ENCODE measurements around the gene VWC2. TPM values are rescaled to one million over a fixed set of nuclear protein-coding genes. Genes with fewer than 3 reads are reported as not detected.
"Not testable (repeated sequence)": the region's sequence is repeated elsewhere in the genome, so short reads cannot be mapped to it uniquely, and the experiment has no call there.

VWC2 gene
- polyA plus RNA-seq, 1 donor: 0.04 TPM

DNA sequence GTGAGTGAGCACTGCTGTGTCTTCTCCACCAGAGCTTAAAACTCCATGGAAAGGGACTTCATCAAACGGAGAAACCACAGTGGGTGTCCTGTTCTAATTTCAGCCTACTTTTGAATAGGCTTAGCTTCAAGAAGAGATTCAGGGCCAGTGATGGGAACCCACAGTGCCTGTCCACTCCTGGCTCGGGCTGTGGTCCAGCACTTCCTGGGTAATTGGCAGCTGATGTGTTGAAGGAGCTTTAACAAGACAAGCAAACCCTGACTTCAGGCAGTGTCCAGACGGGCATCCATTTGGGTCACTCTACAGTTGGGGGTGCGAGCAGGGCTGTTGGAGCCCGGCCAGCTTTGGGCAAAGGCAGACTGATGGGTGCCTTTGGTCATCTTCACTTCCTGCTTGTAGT is 14.5 kb downstream of the VWC2 start:
- no peak for DNase-seq

DNA sequence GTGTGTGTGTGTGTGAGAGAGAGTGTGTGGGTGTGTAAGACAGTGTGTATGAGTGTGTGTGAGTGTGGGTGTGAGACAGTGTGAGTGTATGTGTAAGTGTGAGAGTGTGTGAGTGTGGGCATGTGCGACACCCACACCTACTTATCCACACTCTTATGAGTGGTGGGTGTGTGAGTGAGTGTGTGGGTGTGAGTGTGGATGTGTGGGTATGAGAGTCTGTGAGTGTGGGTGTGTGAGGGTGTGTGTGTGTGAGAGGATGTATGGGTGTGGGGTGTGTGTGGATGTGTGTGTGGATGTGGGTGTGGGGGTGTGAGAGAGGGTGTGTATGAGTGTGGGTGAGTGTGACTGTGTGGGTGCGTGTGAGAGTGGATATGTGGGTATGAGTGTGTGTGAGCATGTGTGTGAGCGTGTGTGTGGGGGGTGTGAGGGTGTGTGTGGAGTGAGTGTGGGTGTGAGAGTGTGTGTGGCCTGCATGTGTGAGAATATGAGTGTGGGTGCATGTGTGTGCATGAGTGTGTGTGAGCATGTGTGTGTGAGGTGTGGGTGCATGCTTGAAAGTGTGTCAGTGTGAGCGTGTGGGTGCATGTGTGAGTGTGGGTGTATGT is 15.1 kb downstream of the VWC2 start:
- DNase-seq: no peak

DNA sequence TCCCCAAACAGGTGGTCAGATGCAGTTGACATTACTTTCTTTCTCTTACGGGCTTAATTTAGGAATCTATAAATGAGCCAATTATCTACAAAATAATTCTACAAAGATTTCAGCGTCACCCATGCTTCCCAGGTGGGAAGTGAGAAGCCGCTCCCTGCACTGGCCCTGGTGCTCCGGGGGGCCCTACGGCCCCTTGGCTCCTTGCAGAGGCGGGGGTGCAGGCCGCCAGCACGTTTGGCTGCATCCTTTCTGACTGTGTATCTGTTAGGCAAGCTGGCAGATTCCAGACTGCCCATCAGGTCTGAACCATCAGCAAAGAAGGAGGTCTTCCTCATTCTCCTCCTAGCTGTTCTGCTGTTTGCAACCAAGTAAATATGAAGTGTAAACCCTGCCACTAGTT is 16.3 kb downstream of the VWC2 start:
- DNase-seq: no peak

DNA sequence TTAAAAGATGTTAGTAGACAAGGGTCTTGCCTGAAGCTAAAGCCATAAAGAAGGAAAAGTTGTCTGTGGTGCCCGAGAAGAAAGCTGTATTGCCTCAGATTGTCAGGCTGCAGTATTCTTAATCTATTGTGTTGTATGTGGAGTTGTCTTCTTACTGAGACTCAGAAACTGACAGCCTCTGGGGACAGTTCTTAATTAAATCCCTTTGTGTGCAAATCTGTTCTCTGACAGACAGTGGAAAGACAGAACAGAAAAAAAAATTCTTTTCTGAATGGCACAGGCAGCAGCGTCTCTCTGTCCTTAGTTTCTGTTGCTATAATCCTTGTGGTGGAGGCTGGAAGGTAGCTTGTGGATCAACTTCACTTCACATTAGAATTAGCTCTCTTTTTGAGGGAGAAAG is 16.8 kb downstream of the VWC2 start:
- DNase-seq: no peak

DNA sequence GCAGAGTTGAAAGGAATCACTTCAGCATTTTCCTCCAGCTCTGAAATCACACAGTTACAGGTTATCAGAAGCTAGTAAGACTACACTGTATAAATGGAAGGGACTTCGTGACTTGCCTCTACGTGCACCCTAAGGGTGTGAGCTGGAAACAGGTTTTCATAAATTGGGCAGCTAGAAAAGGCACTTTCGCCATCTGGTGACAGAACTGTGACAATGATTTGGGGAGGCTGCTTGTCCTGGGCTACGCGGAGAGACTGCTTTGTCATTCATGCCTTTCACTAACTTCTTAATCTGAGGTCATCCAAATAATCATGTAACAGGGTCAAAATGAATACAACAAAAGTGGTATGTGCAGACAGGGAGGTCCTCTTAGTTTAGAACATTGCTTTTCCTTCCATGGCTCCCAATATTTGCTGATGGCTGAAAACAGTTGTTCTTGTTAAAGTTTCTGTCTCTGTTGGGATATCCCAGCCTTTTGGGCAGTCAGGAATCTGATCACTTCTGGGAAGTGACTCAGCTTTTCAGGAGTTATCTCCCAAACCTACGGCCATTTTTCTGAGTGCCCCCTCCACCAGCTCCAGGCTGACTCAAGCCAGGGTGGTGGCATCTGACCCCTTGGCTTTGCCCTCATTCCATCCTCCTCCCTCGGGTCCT is 17.8 kb downstream of the VWC2 start:
- DNase-seq: no peak

DNA sequence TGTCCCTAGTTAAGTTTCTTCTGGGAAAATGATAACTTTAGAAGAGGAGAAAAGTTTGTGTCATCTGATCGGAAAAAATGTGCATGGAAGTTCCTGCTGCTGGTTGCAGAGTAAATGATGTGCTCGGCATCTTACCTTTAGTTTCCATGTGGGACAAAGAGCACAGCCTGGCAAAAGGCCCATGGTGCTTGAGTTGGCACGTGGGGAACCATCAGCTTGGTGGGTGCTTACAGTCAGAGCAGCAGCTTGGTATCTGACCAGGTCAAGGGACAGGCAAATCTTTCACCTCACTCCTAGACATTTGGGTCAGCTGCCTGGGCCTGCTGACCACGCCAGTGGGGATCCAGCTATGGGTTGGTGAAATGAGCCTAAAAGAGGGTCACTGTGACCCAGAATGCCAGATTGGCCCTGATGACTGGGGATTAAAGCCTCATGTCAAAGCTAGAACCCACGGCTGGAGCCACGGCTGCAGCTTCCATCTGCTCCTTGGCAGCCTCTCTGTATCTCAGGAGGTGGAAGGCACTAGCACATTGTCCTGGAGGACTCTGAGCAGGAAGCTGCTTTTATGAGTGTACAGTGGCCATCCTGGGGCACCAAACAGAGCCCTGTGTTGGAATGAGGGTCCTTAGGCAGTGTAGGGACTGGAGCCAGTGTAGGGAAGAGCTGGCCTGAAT is 24.7 kb downstream of the VWC2 start:
- DNase-seq: no peak

DNA sequence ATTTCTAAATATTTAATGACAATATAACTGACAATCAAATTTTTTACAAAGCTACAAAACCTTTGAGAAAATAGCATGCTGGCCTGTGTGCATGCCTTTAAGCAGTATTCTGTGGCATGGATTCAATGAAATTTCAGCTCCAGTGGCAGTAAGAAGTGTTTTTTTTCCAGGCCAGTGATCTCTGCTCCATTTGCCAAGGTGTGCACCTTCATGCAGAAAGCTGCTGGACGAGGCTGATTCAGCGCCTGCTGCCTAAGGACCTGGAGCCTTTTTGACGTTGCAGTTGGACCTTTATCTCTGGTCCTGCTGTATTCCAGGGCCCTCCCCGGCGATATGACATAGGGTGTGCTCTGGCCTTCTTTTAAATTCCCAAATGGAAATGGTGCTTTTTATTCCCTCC is 26.6 kb downstream of the VWC2 start:
- DNase-seq: no peak

DNA sequence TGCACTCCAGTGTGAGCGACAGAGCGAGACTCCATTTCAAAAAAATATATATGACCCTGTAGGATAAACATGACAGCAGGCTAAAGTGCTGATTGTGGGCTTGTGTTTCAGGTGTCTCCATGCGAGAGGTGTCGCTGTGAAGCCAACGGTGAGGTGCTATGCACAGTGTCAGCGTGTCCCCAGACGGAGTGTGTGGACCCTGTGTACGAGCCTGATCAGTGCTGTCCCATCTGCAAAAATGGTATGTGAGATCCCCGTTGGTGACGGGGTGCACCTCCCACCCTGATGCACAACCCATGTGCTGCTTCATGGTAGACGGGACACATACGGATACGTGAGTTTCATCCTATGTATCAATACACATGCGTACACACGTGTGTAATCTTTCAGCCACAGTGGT is 29.2 kb downstream of the VWC2 start:
- no peak for DNase-seq

DNA sequence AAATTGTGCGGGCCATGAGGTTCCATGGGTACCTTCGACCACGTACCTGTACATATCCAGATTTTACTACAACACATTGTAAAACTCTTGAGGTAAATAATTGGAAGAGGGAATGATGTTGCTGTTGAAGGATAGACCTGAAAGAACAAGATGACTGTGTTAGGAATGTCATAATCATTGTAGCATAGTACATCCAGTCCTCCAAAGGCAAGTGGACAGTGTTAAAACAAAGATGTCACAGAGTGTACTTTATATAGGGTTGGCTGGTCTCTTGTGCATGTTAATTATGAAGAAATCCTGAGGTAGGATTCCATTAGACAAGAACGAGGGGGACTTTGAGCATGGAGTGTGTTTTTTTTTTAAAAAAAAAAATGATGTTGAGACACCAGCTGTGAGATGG is 30.4 kb downstream of the VWC2 start:
- no peak for DNase-seq

DNA sequence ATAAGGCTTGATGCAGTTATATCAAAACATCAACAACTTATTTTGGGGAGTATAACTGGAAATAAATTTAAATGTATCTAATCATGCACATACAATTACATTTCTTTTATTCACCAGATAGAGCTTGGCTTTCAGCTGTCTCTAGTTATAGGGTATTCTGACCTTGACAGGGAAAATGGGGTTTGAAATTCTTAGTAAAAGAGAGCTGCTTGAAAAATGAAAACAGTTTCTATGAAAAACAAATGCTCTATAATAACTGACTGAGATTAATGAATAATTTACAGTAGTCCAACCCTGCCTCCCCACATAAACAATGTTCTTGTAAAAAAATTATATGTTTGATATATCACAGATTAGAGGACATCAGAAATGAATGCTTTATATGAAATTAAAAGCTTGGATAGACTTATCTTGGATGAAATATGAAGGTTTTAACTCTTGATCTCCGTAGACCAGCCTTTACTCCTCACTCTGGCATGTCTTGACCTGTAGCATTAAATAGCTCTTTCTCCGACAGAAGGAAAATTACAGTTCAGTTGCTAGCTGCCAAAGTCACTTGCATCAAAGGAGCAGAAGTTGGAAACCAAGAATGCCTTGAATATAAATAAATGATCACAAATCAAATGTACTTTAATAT is 32.1 kb downstream of the VWC2 start:
- no peak for DNase-seq

DNA sequence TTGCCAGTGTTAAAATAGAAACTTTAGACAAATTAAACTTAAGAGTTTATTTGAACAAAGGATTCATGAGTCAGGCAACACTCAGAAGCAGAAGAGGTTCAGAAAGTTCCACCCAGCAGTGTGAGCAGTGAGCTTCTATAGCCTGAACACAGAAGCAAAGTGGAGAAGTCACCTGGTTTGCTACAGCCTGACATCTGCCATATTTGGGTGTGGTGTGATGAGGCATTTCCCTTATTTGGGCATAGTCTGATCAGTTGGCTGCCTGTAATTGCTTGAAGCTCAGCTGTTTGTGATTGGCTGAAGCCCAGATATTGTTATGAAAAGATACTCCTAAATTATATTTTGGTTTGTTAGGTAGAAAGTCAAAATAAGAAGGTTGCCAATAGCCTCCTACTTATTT is 39.1 kb downstream of the VWC2 start:
- no peak for DNase-seq

DNA sequence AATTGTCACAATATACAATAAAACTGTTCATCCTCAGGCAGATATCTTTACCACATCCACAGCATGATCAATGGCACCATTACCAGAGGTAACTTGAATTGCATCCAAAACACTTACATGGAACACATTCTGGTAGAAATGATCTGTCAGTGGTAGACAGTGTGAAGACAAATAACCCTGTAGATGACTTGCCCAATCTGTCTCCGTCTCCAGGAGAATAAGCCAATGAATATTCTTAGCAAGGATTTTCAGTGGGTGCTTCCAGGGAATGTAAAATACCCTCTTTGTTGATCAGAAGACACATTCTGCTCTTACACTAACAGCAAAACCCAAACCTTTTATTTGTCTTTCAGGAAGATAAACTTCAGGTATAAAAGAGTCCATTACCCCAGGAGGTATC is 43.8 kb downstream of the VWC2 start:
- no peak for DNase-seq

DNA sequence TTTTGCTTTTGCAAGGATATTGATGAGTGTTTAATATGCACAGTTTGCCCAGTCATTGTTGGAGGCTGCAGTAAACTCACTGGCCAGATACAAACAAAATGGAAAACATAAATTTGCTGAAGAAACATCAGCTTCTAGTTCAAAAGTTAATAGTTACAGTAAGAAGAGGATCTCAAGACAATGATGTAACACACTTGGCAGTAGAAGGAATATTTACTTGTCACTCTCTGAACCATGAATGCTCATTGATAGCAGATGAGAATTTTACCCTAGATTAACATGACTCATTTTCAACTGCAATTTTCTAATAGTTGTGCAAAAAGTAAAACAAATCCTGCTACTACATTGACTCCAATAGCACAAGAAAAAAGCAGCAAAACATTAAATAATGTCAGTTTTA is 47.7 kb downstream of the VWC2 start:
- no peak for DNase-seq

DNA sequence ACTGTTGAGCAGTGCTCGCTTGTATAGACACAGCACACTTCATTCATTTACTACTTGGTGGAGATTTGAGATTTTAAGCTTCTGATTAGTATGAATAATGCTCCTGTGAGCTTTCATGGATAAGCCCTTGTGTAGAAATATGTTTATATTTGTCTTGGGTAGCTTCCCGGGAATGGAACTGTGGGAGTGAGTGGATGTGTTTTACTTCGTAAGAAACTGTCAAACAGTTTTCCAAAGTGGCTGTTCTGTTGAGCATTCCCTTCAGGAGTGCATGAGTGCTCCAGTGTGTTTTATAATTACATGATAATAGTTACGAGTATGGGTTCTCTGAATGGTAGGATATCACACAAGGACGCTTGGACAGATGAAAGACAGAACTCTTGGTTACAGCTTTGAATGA is 49.4 kb downstream of the VWC2 start:
- no peak for DNase-seq

DNA sequence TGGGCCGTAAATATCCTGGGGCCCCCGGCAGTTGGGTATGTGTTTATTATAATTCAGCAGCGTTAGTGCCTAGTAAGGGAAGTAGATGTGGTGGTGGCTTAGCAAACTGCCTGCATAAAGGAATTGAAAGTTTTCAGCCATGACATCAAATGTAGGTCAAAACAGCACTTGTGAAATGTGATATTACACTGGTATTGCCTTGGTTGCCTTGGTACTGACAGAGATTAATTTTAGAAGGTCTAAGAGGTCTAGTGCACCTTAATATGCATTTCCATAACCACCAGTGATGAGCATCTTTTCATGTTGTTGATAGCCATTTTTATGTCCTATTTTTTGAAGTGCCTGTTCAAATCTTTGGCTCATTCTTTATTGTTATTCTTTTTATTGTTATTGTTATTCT is 50.1 kb downstream of the VWC2 start:
- DNase-seq: no peak

DNA sequence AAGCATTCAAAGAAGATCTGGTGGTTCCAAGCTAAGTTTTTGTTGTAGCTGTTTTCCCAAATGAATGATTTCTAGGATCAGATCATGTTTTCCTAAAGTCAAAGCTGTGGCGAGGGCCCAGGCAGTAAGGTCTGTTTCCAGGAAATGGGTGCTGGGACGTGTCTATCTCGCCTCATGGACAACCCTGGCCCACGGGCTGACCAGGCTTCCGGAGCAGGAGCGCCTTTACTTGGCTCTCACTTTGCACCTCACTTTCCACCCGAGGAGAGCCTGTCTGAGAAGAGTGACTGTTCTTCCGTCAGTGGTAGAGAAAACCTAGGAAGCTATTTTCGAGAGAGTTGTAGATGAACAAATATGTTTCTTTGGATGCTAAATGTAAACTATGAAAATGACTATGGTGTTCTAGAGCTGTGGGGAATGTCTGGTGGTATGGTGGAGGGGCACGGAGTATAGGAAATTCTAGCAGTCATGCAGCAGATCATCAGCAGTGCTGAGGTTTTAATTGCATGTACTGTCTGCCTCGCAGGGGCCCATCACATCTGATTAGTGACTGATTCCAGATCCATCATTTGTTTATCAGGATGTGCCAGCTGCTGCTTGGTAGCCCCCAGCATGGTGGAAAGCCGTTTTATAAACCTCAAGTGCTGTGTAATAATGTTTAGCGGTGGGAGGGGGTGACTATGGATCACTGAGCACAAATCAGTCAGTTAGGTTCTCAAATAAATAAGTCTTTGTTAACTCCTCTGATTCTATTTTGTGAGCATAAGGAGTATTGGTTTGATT is 66.6 kb downstream of the VWC2 start:
- DNase-seq: no peak

DNA sequence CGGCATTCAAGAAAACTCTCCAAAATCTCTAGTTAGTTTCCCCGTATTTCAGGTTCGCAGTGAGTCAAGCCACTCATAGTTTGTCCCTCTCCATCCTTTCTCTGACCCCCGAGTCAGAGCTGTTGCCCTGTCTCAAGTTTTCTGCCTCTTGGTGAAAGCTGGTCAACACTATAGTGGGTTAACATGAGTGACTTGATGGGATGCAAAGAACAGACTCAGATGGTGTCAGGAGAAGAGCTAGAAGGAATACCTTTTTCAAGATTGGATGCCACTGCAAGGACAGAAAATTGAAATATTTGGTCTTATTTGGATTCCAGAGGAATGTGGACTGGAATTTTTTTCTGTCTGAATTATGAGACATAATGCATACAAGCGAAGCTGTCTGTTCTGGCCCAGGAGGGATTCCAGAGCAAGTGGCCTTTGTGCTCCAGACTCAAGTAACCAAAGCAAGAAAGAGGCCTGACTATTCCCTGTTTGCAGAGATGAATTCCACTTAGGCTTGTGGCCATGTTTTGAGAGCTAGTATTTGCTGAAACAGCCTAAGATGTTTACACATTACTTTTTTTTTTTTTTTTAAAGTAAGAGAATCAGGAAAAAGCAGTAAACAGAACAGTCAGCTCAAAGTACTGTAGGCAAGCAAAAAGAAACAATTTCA is 67.4 kb downstream of the VWC2 start:
- no peak for DNase-seq

DNA sequence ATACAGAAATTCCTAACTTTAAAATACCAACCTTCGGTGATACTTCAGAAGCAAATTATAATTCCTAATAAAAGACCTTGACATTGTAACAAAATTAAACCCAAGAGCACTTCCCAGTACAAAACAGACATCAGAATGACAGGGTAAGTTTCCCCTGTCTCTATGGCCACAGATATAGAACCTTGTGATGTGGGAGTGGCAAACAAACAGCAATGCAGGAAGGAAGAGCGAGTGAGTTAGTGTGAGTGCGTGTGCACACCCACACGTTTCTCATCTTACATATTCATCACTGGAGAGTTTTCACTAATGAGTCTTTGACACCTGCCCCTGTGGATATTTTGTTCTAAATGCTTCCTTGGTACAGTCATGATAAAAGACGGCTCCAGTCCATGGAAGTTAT is 72.2 kb downstream of the VWC2 start:
- no peak for DNase-seq

DNA sequence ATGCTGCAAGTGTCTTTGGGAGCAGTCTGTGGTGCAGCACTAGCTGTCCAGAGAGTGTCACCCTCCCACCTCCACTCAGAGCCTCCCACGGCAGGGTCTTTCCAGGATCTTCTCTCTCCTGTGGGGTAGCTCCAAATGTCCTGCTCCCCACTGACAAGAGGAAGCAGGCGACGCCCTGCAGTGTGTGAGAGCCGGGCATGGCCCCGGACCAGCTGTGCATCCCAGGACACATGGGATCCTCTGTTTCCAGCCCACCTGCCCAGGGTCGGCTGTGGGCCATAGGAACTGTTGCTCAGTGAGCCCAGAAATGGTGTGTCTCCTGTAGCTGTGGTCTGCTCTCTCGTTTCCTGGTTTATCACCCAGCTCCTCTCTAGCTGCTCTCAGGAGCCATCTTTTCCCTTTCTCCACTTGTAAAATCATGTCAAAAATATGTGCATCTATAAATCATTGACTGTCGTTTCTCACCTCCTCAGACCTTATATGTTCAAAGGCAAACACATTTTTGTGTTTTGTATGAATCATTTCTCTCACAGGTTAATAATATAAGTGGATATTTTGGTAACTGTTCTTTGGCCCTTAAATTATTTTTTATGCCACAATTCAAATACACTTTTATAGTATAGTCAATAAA is 74.9 kb downstream of the VWC2 start:
- DNase-seq: no peak

DNA sequence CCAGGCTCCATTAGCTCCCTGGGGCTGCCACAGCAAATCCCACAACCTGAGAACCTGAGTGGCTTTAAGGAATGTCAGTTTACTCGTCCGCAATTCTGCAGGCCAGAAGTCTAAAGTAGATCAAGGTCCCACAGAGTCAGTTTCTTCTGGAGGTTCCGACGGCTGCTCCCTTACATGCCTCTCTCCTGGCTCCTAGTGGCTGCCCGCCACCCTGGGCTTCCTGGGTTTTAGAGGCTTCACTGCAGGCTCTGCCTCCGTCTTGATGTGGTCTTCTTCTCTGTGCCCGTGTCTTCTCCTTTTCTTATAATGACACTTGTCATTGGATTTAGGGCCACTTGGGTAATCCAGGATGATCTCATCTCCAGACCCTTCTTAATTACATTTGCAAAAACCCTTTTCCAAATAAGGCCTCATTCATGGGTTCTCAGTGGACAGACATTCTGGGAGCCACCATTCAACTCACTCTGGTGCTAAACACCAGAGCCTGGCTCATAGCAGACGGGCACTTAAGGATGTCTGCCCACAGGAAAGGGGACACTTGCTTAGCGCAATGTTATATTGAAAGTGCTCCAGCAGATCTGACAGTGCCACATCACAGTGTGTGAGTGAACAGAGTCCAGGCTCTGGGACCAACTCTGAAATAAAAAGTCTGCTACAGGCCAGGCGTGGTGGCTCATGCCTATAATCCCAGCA is 77.6 kb downstream of the VWC2 start:
- no peak for DNase-seq

DNA sequence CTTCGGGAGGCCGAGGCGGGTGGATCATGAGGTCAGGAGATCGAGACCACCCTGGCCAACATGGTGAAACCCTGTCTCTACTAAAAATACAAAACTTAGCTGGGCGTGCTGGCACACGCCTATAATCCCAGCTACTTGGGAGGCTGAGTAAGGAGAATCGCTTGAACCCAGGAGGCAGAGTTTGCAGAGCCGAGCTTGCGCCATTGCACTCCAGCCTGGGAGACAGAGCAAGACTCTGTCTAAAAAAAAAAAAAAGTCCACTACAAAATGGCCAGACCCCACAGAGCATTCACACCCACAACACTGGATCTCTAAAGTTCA is 78.1 kb downstream of the VWC2 start:
- not testable (repeated sequence) for DNase-seq

All from hindlimb muscle (tissue), 1 donor.